SU-DHL-6 (cell line): ENCODE measurements around the gene PCOLCE2.

Experiments used
- H2AFZ ChIP-seq: fragments of 200-600 bp; sonication (generic); 2 replicates; pipeline ENCODE4 v1.6.1; 2014; ENCODE audit warnings: low read depth, mild to moderate bottlenecking, moderate library complexity, mixed read lengths, antibody characterized with exemption, low read length; ENCODE audit not compliant: severe bottlenecking
- H3F3A ChIP-seq: fragments of 200-600 bp; shearing (Covaris generic); 2 replicates; pipeline ENCODE4 v1.6.0; 2016; ENCODE audit warnings: antibody characterized with exemption, mild to moderate bottlenecking; ENCODE audit not compliant: insufficient read depth
- H3K27ac ChIP-seq: fragments of 200-600 bp; sonication (generic); 2 replicates; pipeline ENCODE4 v1.5.1; 2016; ENCODE audit warnings: low read depth, mild to moderate bottlenecking, low read length, moderate library complexity, mixed read lengths
- H3K27me3 ChIP-seq: fragments of 200-600 bp; sonication (generic), shearing (Covaris generic); 2 replicates; pipeline ENCODE4 v1.6.0; 2014; ENCODE audit warnings: mild to moderate bottlenecking, low read length
- H3K36me3 ChIP-seq: fragments of 200-600 bp; sonication (generic); 2 replicates; pipeline ENCODE4 v1.6.1; 2014; ENCODE audit warnings: mild to moderate bottlenecking, low read length, mixed read lengths
- H3K4me2 ChIP-seq: fragments of 300-600, 200-600 bp; shearing (Covaris generic), sonication (generic); 2 replicates; pipeline ENCODE4 v1.6.0; 2014; ENCODE audit warnings: low read length, low read depth, mild to moderate bottlenecking; ENCODE audit not compliant: poor library complexity, severe bottlenecking
- H3K4me3 ChIP-seq: fragments of 200-600 bp; sonication (generic); 2 replicates; pipeline ENCODE4 v1.5.1; 2014; ENCODE audit warnings: antibody characterized with exemption, low read length, mild to moderate bottlenecking, mixed read lengths; ENCODE audit not compliant: insufficient read depth, poor library complexity, severe bottlenecking
- H3K79me2 ChIP-seq: fragments of 200-600 bp; sonication (generic); 2 replicates; pipeline ENCODE4 v1.6.1; 2014; ENCODE audit warnings: mild to moderate bottlenecking, low read length, moderate library complexity; ENCODE audit not compliant: insufficient read depth
- H3K9ac ChIP-seq: fragments of 200-600 bp; sonication (generic); 2 replicates; pipeline ENCODE4 v1.7.0; 2014; ENCODE audit warnings: mild to moderate bottlenecking, low read length
- H3K9me2 ChIP-seq: fragments of 200-600 bp; sonication (generic); replicated peaks from 2 replicates; pipeline ENCODE4 v1.6.1; 2014; ENCODE audit warnings: low read length; ENCODE audit not compliant: insufficient read depth
- H3K9me3 ChIP-seq: fragments of 200-600 bp; sonication (generic); 2 replicates; pipeline ENCODE4 v1.6.1; 2014; ENCODE audit warnings: low read length, mixed read lengths; ENCODE audit not compliant: insufficient read depth
- H4K20me1 ChIP-seq: fragments of 200-600 bp; sonication (generic); 2 replicates; pipeline ENCODE4 v1.6.1; 2014; ENCODE audit warnings: low read depth, mild to moderate bottlenecking, antibody characterized with exemption, low read length, moderate library complexity, mixed read lengths
- CTCF ChIP-seq: fragments of 200-600 bp; sonication (generic); IDR thresholded peaks from one replicate; pipeline ENCODE4 v1.5.1; 2017; ENCODE audit warnings: antibody characterized with exemption, mild to moderate bottlenecking, low read length, moderate library complexity; ENCODE audit not compliant: insufficient read depth, poor library complexity, severe bottlenecking
- EZH2phosphoT487 ChIP-seq: fragments of 200-600 bp; sonication (generic), shearing (Covaris generic); conservative IDR thresholded peaks from 2 replicates; pipeline ENCODE4 v1.6.1; 2018; ENCODE audit warnings: mild to moderate bottlenecking, antibody characterized with exemption, low read length, moderate library complexity, mixed read lengths

The PCOLCE2 gene

GRCh38 chr3:142888481-142889211, at the start of gene PCOLCE2:
Gene PCOLCE2 (minus strand): TSS chr3:142889083. CDS start chr3:142888896, 187 bp downstream.
- no peaks in the 10 kb centered on the region for H3K9me3 ChIP-seq
- no peaks in the 10 kb centered on the region for H3K36me3 ChIP-seq
- H3K4me3 ChIP-seq = no peak within 1 kb of the TSS
- no peak within 1 kb of the TSS for H3K27ac ChIP-seq
- no peak within 1 kb of the TSS for H2AFZ ChIP-seq
- H3K79me2 ChIP-seq = no peaks in the 10 kb centered on the region
- H3F3A ChIP-seq = no peaks in the 10 kb centered on the region
- no peaks in the 10 kb centered on the region for H3K27me3 ChIP-seq
- H4K20me1 ChIP-seq = no peaks in the 10 kb centered on the region
- no peak within 1 kb of the TSS for H3K4me2 ChIP-seq
- H3K9ac ChIP-seq = no peak within 1 kb of the TSS
- H3K9me2 ChIP-seq = no peaks in the 10 kb centered on the region
- TF ChIP-seq EZH2phosphoT487 (no peak), CTCF (no peak)

GRCh38 chr3:142935963-142936362, 47.1 kb upstream of the PCOLCE2 start:
- Histone ChIP-seq H3K9me2 (no peaks in the 10 kb centered on the region), H3K4me2 (no peak overlapping the region), H3K9me3 (no peaks in the 10 kb centered on the region), H3K27me3 (no peaks in the 10 kb centered on the region), H3K4me3 (no peak overlapping the region), H3K36me3 (no peaks in the 10 kb centered on the region), H3F3A (no peaks in the 10 kb centered on the region), H2AFZ (no peak overlapping the region), H4K20me1 (no peaks in the 10 kb centered on the region), H3K27ac (no peak overlapping the region), H3K79me2 (no peaks in the 10 kb centered on the region), H3K9ac (no peak overlapping the region)
- TF ChIP-seq EZH2phosphoT487 (no peak), CTCF (no peak)

- Histone ChIP-seq H3K9ac (no peak overlapping the region), H3K9me3 (no peaks in the 10 kb centered on the region), H3K4me3 (no peak overlapping the region), H3K79me2 (no peaks in the 10 kb centered on the region), H3F3A (no peaks in the 10 kb centered on the region), H3K36me3 (no peaks in the 10 kb centered on the region), H3K4me2 (no peak overlapping the region), H3K27ac (no peak overlapping the region), H3K27me3 (no peaks in the 10 kb centered on the region), H2AFZ (no peak overlapping the region), H3K9me2 (no peaks in the 10 kb centered on the region), H4K20me1 (no peaks in the 10 kb centered on the region)
- TF ChIP-seq CTCF (no peak), EZH2phosphoT487 (no peak)
These were observed 46.0 kb upstream of the PCOLCE2 start for GRCh38 chr3:142934887-142935269.
